Activated B cell treated with CpG ODN at 0.5 μM for 24 hours (primary cell): ENCODE measurements around the gene MRGPRE. TPM values are rescaled to one million over a fixed set of nuclear protein-coding genes. Genes with fewer than 3 reads are reported as not detected.

Experiments
- ATAC-seq: fragments of 200-7000 bp; cut with Tn5 transposase; one replicate; pipeline ENCODE4 v1.10.0; 2021; ENCODE audit warnings: low read depth, mild to moderate bottlenecking, moderate library complexity
- CTCF ChIA-PET: fragments of 350-600 bp; sonication (Branson Sonifier 250); formaldehyde crosslinking; loops from one replicate; lab custom pipeline; 2021; ENCODE audit warnings: antibody characterized with exemption; lab: Charles Lee
- POLR2A ChIA-PET: fragments of 350-600 bp; sonication (Branson Sonifier 250); formaldehyde crosslinking; loops from one replicate; lab custom pipeline; 2021; ENCODE audit warnings: antibody characterized with exemption; lab: Charles Lee
- DNase-seq: peaks from one replicate; pipeline ENCODE4 v3.0.0; 2022
- H3K27ac Mint-ChIP-seq: one replicate; pipeline ENCODE4 v1.8.0; 2020; ENCODE audit warnings: mixed read lengths
- H3K27me3 Mint-ChIP-seq: one replicate; pipeline ENCODE4 v1.8.0; 2021; ENCODE audit warnings: mixed read lengths
- H3K36me3 Mint-ChIP-seq: one replicate; pipeline ENCODE4 v1.8.0; 2021; ENCODE audit warnings: low read depth, mixed read lengths
- H3K4me1 Mint-ChIP-seq: one replicate; pipeline ENCODE4 v1.8.0; 2021; ENCODE audit warnings: mixed read lengths
- H3K4me3 Mint-ChIP-seq: one replicate; pipeline ENCODE4 v1.8.0; 2020; ENCODE audit warnings: mild to moderate bottlenecking, mixed read lengths
- H3K9me3 Mint-ChIP-seq: one replicate; pipeline ENCODE4 v1.8.0; 2020; ENCODE audit warnings: mixed read lengths
- intact Hi-C: fragments of 100-400 bp; cut with micrococcal nuclease; formaldehyde crosslinking; loops from one replicate; pipeline ENCODE4 v1.15.1; 2024
- total RNA-seq: library from RNA; stranded (reverse); gene quantifications from 2 replicates; pipeline ENCODE4 v1.2.3, GENCODE V29; 2022
- TF ChIP-seq, protein P1 (sequence below): fragments of 200-600 bp; IDR thresholded peaks from one replicate; pipeline ENCODE4 v1.8.0; 2022; ENCODE audit warnings: antibody characterized with exemption, mild to moderate bottlenecking

MRGPRE gene
- total RNA-seq, 1 donor from 2014 or later, result not detected

DNA sequence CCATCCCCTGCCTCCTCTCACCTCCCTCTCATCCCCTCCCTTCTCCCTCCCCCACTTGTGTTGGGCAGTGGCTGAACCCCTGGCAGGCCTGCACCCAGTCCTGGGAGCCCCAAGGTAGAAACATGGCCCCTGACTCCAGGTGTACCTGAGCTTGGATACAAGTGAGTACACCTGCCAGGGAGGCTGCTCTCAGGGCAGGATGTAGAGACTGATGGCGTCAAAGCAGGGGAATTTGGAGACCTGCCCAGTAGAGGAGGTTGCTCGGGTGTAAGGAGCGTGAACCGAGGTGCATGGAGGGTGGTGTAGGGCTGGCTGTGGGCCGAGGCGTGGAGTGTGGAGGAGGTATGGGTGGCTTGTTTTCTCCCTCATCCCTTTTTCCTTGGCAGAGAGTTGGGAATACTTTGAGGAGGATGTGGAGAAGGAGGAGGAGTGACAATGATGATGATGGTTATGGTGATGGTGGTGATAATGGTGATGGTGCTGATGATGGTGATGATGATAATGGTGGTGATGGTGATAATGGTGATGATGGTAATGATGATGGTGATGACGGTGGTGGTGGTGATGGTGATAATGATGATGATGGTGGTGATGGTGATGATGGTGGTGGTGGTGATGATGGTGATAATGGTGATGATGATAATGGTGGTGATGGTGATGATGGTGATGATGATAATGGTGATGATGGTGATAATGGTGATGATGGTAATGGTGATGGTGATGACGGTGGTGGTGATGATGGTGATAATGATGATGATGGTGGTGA, 25.9 kb downstream of the MRGPRE start:
- H3K36me3 Mint-ChIP-seq, result no peaks in the 10 kb centered on the region
- no peak overlapping the region for H3K27ac Mint-ChIP-seq
- H3K4me3 Mint-ChIP-seq, result no peak overlapping the region
- H3K4me1 Mint-ChIP-seq, result no peaks in the 10 kb centered on the region
- ChIA-PET POLR2A (no interaction called here), CTCF (no interaction called here)
- ATAC-seq (no peak), DNase-seq (no peak)
- TF ChIP-seq, protein P1, sequence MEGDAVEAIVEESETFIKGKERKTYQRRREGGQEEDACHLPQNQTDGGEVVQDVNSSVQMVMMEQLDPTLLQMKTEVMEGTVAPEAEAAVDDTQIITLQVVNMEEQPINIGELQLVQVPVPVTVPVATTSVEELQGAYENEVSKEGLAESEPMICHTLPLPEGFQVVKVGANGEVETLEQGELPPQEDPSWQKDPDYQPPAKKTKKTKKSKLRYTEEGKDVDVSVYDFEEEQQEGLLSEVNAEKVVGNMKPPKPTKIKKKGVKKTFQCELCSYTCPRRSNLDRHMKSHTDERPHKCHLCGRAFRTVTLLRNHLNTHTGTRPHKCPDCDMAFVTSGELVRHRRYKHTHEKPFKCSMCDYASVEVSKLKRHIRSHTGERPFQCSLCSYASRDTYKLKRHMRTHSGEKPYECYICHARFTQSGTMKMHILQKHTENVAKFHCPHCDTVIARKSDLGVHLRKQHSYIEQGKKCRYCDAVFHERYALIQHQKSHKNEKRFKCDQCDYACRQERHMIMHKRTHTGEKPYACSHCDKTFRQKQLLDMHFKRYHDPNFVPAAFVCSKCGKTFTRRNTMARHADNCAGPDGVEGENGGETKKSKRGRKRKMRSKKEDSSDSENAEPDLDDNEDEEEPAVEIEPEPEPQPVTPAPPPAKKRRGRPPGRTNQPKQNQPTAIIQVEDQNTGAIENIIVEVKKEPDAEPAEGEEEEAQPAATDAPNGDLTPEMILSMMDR, result no peak
- H3K27me3 Mint-ChIP-seq, result peaks cover 4% of the 10 kb centered on the region
- intact Hi-C loops, result no loop called here
- H3K9me3 Mint-ChIP-seq, result peaks cover 5% of the 10 kb centered on the region

DNA sequence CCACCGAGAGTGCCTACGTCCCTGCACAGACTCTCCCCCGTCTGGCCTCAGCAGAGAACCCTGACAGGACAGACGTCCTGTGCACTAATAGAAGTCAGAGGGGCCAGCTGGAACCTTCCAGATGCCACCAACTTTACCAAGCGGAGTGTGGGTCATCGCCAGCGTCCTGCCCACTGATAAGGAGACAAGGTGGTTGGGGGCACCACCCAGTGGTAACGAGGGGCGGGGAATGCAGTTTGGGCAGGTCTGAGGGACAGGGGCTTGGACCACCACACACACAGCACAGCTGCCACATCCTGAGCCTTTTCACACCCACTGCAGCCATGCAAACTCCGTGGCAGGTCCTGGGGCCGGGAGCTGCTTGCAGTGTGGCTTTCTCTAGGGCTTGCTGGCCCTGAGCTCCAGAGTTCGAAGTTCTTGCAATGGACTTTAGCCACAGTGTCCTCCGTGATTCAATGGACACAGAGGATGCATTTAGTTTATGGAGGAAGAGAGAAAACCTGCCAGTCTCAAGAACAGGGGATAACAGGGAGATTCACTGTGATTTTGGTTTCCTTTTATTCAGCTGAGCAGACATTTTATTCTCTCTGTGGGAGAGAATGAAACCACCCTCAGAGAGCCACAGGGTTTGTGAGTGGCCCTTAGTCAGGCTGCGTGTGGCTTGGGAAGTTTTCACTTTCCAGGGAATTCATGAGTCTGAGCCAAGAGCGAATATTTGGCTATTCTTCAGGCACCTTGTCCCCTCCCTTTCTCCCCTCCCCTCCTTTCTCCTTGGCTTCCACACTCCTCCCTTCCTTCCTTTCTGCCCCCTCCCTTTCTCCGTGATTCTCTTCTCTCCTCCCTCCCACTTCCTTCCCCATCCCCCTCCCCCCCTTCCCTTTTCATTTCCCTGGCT, 26.7 kb downstream of the MRGPRE start:
- Mint-ChIP-seq H3K27ac (no peak overlapping the region), H3K4me3 (no peak overlapping the region), H3K27me3 (peaks cover 4% of the 10 kb centered on the region), H3K9me3 (no peaks in the 10 kb centered on the region), H3K4me1 (no peaks in the 10 kb centered on the region), H3K36me3 (no peaks in the 10 kb centered on the region)
- intact Hi-C loops, result no loop called here
- ATAC-seq (no peak), DNase-seq (no peak)
- TF ChIP-seq, protein P1, result no peak
- CTCF ChIA-PET, result no interaction called here
- POLR2A ChIA-PET, result no interaction called here

DNA sequence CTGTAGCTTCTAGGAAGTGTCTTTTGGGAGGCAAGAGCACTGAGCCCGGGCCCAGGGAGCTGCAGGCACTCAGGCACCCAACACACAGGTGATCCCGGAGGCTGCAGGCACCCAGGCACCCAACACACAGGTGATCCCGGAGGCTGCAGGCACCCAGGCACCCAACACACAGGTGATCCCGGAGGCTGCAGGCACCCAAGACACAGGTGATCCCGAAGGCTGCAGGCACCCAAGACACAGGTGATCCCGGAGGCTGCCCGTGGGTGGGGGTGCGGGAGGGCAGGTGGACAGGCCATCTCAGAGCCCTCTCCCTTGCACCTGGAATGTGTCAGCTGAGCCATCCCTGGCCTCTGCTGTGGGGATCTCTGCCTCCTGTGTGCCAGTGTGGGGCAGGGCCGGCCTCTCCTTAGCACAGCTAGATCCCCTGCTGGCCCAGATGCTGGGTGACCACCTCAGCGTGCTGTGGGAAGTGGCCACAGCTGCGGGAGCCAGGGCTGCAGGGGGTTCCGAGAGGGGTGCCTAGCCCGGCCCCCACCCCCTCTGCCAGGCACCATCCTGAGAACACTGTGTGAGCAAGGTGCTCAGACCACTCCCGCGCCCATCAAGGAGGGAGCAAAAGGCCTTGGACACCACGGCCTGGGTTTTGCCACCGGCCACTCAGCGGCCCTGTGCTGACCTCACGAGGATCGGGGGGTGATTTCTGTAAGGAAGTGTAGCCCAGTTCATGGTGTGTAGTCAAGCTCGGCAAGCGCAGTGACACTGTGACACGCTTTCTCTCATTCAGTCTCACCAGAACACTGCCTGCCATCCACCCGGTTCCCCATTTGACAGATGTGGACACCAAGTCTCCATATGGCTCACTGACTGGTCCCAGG, 27.8 kb downstream of the MRGPRE start:
- Mint-ChIP-seq H3K9me3 (no peaks in the 10 kb centered on the region), H3K27me3 (peaks cover 4% of the 10 kb centered on the region), H3K27ac (no peak overlapping the region), H3K36me3 (no peaks in the 10 kb centered on the region), H3K4me1 (no peaks in the 10 kb centered on the region), H3K4me3 (no peak overlapping the region)
- ChIA-PET CTCF (no interaction called here), POLR2A (interaction anchor here (0.6 kb wide), 1 partner anchor 35 kb away, joined by 3 read pairs; no protein-coding TSS in a partner anchor)
- intact Hi-C loops, result no loop called here
- DNase-seq (no peak), ATAC-seq (no peak)
- TF ChIP-seq, protein P1, result no peak

DNA sequence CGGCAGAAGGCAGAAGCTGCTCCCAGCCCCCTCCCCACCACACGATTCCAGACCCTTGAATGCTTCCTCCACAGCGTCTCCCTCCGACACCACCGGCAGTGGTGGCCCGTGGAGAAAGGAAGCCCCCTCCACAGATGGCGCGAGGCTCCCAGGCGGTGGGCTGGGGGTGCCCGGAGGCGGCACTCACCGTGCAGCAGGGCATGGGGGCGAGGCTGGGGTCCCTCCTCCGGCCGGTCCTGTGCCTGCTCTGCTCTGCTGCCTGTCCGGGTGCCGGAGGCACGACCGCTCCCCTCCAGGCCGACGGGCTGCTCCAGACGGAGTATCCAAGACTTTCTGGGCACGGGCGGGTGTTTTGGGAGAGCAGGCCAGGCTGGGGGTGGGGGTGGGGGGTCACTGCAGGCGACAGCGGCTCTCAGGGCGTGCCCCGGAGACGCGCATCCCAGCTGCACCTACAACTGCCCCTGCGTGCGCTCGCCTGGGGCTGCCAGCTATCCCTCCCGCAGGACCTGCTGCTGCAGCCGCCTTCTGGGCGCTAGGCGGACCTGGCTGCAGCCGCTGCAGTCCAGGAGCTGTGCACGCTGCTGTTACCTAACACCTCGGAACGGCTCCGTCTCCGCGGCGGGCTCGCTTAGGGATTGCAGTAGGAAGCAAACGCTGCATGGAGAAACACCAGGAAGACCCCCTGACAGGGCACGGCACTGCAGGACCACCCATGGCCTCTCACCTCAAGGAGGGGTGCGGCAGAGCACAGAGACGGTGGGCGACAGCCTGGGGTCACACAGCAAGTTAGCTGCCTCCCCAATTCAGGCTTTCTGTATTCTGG, 28.8 kb downstream of the MRGPRE start:
- H3K36me3 Mint-ChIP-seq, result no peaks in the 10 kb centered on the region
- CTCF ChIA-PET, result no interaction called here

More for the DNA sequence above, 28.8 kb downstream of the MRGPRE start:
- intact Hi-C loops, result no loop called here
- H3K4me3 Mint-ChIP-seq, result no peak overlapping the region
- no peak for ATAC-seq
- DNase-seq, result no peak
- TF ChIP-seq, protein P1, result no peak
- POLR2A ChIA-PET, result no interaction called here
- H3K27ac Mint-ChIP-seq, result no peak overlapping the region
- H3K27me3 Mint-ChIP-seq, result peaks cover 4% of the 10 kb centered on the region
- no peaks in the 10 kb centered on the region for H3K4me1 Mint-ChIP-seq
- no peaks in the 10 kb centered on the region for H3K9me3 Mint-ChIP-seq
